HG03280 (cell line): ENCODE measurements around the gene MPP7.
"Not testable (repeated sequence)": the region's sequence is repeated elsewhere in the genome, so short reads cannot be mapped to it uniquely, and the experiment has no call there.

Source experiments
- ATAC-seq: cut with Tn5 transposase; IDR thresholded peaks from one replicate; pipeline ENCODE4 v1.9.1; 2021; ENCODE audit warnings: mild to moderate bottlenecking, moderate library complexity; ENCODE audit not compliant: unreplicated experiment

The MPP7 gene

DNA sequence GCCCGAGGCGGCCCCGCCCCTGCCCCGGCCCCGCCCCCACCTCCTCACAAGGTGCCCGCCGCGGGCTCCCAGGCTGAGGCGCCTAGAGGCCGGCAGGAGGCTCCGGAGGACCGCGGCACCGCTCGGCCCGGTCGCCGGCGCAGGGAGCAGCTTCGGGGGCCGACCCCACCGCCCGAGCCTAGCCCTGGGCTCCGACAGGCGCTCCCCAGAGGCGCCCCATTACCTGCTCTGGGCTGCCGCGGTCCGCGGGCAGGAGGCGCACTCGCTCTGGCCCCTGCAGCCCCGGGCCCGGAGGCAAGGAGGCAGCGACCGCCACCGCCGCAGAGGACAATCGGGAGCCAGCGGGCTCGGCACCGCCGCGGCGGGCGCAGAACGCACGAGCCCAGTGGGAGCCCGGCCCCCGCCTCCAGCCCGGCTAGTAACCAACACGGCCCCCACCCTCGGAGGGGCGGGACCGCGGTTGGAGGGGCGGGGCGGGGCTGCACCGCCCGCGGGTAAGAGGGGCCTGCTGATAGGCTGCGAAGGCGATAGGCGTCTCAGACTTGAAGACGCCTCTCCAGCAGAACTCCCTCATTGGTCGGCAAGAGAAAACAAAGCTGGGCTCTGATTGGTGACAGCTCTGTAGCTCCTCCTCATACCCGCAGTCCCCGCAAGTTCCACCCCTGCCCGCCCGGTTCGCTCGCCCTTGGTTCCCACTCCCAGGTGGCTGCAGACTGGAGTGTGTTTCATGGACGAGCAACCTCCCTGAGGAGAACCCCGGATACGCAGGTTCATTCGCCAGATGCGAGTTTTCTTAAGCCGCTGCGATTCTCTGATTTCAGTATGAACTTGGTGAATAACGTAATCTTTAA is at the start of gene MPP7:
MPP7 (minus strand) TSS at position 427 of the 851 bp plus-strand sequence. CDS start 64,460 bp downstream, outside the sequence.
- ATAC-seq: peak; percentile 100

DNA sequence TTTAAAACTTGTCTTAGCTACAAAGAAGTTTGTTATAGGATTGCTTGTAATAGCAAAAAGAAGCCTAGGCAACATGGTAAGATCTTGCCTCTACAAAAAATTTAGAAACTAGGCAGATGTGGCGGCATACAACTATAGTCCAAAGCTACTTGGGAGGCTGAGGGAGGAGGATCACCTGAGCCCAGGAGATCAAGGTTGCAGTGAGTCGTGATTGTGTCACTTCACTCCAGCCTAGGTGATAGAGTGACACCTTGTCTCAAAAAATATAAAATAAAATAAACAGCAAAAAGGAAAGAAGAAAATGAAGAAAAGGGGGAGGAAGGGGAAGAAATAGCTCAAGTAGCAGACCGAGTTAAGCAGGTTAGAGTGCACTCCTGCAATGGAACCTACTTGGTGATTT is 47.0 kb upstream of the MPP7 start:
- ATAC-seq: no peak

DNA sequence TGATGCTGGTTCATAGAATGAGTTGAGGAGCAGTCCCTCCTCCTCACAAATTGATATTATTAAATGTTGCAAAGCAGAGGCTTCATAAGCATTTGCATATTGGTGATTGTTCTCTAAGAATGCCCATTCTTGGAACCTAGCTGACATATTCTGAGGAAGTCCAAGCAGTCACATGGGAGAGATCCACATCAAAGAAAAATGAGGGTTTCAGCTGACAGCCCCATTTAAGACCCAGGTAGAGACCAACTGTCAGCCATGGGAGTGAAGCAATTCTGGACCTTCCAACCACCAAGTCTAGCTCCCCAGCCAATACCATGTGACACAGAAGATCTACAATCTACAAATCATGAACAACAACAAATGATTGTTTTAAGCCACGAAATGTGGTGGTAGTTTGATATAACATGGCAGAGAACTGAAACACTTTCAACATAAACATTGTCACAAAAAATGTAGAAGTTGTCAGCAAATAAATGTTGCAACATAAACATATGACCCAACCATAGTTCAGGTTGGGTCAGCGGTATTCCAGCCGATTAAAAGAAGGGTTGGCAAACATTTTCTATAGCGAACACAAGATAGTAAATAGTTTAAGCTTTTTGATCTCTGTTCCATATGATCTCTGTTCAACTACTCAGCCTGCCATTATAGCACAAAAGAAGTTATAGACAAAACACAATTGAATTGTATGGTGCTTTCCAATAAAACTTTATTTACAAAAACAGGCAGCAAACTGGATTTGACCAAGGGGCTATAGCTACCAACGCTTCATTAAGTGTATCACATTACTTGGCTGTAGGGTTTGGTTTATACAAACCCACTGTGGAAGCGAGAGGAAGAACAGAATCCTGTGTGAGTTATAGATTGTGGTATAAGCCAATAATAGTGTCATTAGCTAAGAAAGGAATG is 41.4 kb upstream of the MPP7 start:
- no peak for ATAC-seq

DNA sequence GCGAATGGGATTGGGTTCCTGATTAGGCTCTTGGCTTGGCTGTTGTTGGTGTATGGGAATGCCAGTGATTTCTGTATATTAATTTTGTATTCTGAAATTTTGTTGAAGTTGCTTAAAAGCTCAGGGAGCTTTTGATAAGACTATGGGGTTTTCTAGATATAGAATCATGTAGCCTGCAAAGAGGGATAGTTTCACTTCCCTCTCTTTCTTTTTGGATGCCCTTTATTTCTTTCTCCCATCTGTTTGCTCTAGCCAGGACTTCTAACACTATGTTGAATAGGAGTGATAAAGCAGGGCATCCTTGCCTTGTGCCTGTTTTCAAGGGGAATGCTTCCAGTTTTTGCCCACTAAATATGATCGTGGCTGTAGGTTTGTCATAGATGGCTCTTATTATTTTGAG is 40.4 kb upstream of the MPP7 start:
- ATAC-seq: no peak

DNA sequence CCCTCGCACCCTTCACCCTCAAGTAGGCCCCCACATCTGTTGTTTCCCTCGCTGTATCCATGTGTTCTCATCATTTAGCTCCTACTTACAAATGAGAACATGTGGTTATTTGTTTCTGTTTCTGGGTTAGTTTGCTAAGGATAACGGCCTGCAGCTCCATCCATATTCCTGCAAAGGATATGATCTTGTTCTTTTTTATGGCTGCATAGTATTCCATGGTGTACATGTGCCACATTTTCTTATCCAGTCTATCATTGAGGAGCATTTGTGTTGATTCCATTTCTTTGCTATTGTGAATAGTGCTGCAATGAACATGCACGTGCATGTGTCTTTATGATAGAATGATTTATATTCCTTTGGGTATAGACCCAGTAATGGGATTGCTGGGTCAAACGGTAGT is 38.8 kb upstream of the MPP7 start:
- ATAC-seq: not testable (repeated sequence)

DNA sequence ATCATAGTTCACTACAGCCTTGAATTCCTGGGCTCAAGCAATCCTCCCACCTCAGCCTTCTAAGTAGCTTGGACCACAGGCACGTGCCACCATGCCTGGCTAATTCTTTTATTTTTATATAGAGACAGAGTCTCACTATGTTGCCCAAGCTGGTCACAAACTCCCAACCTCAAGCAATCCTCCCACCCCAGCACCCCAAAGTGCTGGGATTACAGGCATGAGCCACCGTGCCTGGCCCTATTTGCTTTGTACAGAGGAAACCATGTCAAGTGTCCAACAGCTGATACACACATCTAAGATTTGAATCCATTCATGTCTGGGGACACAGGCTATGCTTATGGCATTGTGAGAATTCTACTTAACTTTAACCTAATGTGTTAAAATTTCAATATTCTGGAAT is 29.9 kb upstream of the MPP7 start:
- no peak for ATAC-seq

DNA sequence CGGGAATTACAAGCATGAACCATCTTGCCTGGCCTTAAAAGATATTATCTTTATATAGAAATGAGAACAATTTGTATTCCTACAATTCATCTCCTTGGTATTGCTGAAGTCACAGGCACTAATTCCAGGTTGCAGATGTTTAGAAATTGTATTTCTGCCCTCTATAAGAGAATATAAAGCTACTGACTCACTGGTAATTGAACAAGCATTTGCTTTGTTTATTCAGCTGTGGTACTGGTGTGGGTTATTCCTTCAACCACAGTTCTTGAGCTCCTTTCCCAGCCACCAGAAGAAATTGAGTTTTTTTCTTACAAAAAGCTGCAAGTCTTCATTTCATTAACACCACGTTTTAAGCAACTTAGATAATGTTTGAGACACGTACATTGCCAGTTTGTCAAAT is 29.0 kb upstream of the MPP7 start:
- no peak for ATAC-seq

DNA sequence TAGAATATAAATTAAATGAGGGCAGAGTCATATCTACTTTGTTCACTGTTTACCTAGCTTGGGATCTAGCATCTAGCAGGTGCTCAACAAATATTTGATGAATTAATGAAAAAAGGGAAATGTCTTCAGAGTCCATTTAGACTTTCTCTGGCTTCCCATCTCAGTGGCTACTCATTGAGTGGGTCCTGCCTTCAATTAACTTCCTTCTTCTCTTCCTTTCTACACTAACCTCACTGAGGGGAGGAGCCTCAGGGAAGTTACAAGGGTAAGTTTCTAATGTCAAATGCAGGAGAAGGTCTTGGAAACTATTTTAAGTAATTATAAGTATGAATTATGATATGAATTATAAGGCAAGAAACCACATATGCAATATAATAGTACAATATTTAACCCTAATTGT is 28.2 kb upstream of the MPP7 start:
- no peak for ATAC-seq

DNA sequence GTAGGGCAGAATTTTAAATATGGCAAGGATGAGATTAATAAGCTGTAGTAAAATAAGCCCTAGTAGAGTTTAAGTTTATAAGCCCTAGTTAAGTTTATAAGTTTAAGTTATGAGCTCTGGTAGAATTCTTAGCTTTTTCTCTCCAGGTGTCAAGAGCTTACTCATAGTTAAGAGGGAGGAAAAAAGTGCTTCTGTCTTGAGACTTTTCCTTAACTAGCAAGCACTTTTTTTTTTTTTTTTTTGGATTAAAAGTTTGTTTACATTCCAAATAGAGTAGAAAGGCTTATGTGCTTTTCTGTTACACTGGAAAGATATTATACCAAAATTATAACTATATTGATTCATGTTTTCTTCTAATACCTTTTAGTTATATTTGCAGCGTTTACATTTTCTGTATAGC is 25.5 kb upstream of the MPP7 start:
- ATAC-seq: no peak

DNA sequence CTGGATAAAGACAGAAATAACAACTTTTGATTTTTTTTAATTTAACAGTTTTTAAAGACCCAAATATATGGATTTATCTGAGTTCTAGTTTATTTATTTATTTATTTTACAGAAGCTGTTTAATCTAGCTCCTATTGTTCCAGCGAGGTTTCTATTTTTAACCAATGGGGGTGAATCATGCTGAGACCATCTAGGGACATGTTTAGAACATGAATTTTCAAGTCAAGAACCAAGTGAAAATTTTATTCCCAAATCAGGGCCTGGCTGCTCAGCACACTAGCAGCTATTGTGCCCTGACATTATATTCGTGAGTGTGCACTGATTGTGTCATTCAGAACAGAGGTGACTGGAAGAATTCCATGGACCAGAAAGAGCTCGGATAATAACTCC is 24.6 kb upstream of the MPP7 start:
- no peak for ATAC-seq

DNA sequence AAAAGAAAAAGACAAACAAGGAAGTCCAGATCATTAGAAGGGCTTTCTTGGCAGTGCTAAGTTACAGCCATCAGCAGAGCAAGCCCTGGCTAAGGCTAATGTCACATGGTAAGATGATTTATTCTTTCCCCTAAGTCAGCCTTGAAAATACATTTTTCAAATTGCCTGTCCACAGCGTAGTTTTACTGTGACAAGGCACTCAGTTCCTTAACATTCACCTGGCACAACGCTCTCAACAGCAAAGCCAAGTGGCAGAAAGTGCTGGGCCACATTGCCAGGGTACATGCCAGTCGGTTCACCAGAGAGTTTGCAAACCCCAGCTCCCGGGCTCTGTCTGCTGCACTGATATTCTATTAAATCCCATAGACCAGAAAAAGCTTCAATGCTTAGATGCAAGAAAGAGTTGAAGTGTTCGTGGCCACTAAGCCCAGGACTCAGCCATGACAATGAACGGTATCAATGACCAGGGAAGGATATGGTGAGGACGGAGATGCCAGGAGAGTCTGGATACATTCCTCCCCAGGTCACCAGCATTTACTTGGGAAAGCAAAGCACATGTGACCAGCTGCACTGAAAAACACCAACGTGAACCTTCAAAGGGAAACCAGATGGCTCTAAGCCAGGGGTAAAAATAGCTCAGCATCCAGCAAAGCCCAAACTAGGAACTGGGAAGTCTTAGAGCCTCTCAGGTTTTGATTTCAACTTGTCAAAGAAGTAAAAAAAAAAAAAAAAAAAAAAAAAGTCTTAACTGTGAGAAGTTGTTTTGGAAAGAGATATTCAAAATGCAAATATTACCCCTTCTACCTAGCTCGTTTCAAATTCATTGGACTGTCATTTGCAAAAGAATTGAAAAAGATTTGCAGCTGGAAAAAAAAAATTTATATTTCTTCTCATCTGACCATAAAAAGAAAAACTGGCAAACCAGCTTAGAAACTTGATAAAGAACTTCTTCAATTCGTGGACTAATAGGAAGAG is 23.9 kb upstream of the MPP7 start:
- ATAC-seq: no peak

DNA sequence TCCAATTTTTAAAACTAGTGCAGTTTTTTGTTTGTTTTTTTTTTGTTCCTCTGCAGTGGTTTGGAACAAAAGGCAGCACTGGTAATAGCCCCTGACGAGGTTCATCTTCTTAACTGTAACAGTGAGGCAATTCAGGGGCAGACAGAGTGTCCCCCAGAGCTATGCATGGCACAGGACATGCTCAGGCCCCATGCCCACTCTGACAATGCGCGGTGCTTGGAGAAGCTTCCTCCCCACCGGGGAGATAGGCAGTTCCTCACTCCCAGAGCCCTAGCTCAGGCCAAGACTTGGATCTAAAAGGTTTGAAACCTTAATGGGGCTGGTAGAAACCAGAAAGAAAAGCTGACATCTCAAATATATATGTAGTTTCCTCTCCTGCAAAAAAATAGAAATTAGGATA is 17.9 kb upstream of the MPP7 start:
- no peak for ATAC-seq

DNA sequence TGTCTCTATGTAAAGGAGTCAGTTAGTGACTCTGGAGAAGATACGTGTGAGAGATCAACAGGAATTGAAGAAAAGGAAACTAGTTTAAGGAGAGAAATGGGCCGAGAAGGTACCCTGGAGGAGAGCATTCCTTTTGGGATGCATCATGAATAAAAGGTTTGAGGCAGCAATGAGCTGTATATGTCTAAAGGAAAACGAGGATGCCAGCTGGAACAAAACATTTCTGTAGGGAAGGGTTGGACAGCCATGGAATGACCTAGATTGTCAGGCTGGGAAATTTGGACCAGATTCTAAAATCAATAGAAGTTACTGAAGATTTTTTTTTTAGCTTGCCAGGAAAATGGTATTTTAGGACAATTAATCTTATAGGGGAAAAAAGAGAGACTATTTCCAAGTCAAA is 17.2 kb upstream of the MPP7 start:
- no peak for ATAC-seq

DNA sequence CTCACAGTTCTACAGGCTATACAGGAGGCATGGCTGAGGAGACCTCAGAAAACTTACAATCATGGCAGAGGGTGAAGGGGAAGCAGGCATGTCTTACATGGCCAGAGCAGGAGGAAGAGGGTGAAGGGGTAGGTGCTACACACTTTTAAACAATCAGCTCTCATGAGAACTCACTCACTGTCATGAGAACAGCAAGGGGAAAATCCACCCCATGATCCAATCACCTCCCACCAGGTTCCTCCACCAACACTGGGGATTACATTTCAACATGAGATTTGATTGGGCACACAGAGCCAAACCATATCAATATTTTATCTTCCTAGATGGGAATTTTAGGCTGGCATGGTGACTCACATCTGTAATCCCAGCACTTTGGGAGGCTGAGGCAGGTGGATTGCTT is 16.2 kb upstream of the MPP7 start:
- not testable (repeated sequence) for ATAC-seq

DNA sequence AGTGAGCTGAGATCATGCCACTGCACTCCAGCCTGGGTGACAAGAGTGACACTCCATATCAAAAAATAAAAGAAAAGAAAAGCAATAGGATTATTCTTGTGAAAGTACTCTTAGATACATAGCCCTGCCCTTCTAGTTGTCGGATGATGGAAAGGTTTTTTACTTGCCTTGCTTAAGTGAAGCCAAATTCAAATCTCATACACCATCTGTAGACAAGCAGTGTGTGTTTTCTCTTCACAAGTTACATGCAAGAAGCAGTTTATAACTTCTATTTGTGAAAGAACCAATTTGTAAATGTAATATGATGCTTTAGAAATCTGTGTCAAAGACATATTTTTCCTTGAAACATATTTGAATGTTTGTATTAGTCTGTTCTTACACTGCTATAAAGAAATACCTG is 15.8 kb upstream of the MPP7 start:
- no peak for ATAC-seq

DNA sequence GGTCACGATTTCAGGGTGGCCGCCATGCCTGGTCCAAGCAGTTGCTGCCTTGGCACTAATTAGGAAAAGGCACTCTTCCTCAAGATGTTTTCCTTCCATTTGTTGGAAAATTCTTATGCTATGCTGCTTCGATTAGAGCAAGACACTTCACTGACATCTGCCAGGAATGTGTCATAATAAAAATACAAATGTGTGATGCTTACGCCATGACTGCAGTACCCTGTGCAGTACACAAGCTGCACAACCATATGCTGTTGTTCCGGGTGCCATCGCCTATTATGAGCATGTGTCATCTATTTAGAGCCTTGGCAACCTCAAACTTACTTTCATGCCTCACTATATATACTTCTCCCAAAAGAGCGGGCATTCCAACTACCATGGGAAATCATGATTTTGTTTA is 14.9 kb upstream of the MPP7 start:
- no peak for ATAC-seq

DNA sequence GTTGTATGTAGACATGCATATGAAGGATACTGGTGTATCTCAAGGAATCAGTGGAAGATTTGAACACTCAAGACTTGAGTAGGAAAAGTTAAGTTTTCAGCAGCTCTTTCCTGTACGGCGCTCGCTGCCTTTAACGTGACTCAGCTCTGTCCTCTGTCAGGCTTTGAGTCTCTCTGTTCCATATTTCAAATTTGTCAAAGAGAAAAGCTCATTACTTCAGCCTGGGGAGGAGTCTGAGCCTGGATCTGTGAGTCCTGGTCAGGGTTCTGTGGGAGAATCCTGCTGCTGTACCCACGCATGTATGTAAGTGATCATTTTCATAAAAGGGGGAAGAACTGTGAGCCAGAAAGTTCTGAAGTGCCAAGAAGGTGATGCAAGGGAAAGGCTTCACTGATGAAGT is 13.8 kb upstream of the MPP7 start:
- ATAC-seq: no peak

DNA sequence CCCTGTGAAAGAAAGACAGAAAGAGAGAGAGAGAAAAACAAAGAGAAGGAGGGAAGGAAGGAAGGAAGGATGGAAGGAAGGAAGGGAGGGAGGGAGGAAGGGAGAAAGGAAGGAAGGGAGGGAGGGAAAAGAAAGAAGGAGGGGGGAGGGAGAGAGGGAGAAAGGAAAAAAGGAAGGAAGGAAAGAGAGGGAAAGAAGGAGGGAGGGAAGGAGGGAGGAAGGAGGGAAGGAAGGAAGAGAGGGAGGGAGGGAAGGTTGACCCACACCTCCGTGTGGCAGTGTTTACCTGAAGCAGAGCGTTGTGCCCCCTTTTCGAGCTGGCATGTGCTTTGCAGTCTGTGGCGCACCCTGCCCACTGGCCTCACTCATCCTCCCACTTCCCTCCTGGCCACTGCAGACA is 12.3 kb upstream of the MPP7 start:
- ATAC-seq: no peak

DNA sequence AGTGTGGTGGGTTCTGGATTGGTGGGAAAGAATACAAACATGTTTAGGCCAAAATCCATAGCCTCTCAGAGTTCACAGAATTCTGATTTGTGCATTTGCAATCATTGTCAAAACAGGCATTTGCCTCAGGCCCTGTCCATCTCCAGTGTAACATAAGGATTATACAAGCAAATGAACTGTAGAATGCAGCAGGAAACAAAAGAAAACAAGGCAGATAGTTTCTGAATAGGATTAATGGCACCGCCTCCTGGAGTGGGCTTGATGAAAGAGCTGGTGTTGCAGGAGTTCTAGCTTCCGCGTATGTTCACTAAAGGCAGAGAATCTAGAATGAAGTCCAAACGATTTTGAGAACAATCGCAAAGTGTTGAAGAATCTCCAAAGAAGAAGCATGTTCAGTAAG is 11.3 kb upstream of the MPP7 start:
- no peak for ATAC-seq

DNA sequence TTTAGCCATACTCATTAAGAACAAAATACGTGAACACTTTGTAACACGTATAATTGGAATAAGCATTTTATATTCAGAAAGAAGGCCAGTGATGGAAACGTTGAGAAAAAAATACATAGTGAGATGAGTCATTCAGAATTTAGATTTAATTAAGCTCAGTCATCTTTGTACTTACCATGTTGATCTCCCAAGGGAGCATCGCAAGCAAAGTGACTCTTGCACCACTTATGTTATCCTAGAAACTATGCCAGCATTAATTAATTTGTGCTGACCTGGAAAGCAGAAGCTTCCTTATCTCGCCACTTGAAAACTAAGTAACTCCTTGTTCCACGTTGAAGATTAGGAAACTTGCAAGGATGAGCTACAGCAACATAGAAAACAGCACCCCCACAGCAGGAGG is 9.7 kb upstream of the MPP7 start:
- no peak for ATAC-seq

DNA sequence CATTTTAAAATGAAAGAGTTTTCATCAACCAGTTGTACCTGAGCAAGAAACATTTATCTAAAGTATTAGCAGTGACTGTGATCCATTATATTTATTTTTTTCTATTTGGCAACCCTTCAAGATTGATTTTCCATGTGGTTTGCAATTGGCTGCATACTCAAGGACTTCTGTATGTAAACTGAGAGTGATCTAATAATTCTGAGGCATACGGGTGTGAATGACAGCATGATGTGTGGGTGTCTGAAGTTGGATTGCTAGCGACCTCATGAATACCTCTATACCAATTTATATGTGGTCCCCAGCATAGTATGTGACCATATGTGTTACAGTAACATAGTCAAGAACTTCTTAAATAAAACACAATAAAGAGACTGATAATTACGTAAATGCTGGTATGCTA is 8.2 kb upstream of the MPP7 start:
- ATAC-seq: no peak
